Measurements from ENCODE around the gene NOL3. TPM values are rescaled to one million over a fixed set of nuclear protein-coding genes. Genes with fewer than 3 reads are reported as not detected.
"Not testable (repeated sequence)": the region's sequence is repeated elsewhere in the genome, so short reads cannot be mapped to it uniquely, and the experiment has no call there.

Gene NOL3
- total RNA-seq (ENCODE audit: unreplicated experiment): 2.6 TPM
- long read RNA-seq, partial matches to known transcripts: 0 of 2 reads
- long read RNA-seq, other reads (novel, unspliced or antisense): 2 of 2 reads

GRCh38 chr16:67170168-67170948 is at the start of gene NOL3:
Gene NOL3 (plus strand): TSS chr16:67170538.
- Mint-ChIP-seq H3K36me3 (ENCODE audit: low read depth, unreplicated experiment) (peaks cover 3% of the 10 kb centered on the region), H3K4me1 (ENCODE audit: unreplicated experiment) (peaks cover 24% of the 10 kb centered on the region), H3K27ac (ENCODE audit: unreplicated experiment) (no peak within 1 kb of the TSS), H3K27me3 (ENCODE audit: unreplicated experiment) (peaks cover 49% of the 10 kb centered on the region), H3K4me3 (ENCODE audit: unreplicated experiment) (peak within 1 kb of the TSS; percentile 82), H3K9me3 (ENCODE audit: unreplicated experiment) (no peaks in the 10 kb centered on the region)
- no peak for DNase-seq (ENCODE audit: low spot score)
- no peak for TF ChIP-seq CTCF (IDR thresholded peaks at IDR 0.05; ENCODE audit: unreplicated experiment)

- not testable (repeated sequence) for H3K27me3 Mint-ChIP-seq (ENCODE audit: unreplicated experiment); H3K4me3 Mint-ChIP-seq (ENCODE audit: unreplicated experiment); DNase-seq (ENCODE audit: low spot score); H3K9me3 Mint-ChIP-seq (ENCODE audit: unreplicated experiment); H3K4me1 Mint-ChIP-seq (ENCODE audit: unreplicated experiment); H3K27ac Mint-ChIP-seq (ENCODE audit: unreplicated experiment)
- H3K36me3 Mint-ChIP-seq (ENCODE audit: low read depth, unreplicated experiment): peaks cover 23% of the 10 kb centered on the region
Observed at GRCh38 chr16:67122799-67123198, 47.5 kb upstream of the NOL3 start.

GRCh38 chr16:67128417-67128816 is 41.9 kb upstream of the NOL3 start:
- peaks cover 4% of the 10 kb centered on the region for H3K27me3 Mint-ChIP-seq (ENCODE audit: unreplicated experiment)
- peaks cover 6% of the 10 kb centered on the region for H3K4me1 Mint-ChIP-seq (ENCODE audit: unreplicated experiment)
- H3K27ac Mint-ChIP-seq (ENCODE audit: unreplicated experiment): no peak overlapping the region
- DNase-seq (ENCODE audit: low spot score): no peak
- H3K9me3 Mint-ChIP-seq (ENCODE audit: unreplicated experiment): no peaks in the 10 kb centered on the region
- H3K4me3 Mint-ChIP-seq (ENCODE audit: unreplicated experiment): no peak overlapping the region
- no peak for TF ChIP-seq CTCF (IDR thresholded peaks at IDR 0.05; ENCODE audit: unreplicated experiment)
- H3K36me3 Mint-ChIP-seq (ENCODE audit: low read depth, unreplicated experiment): peaks cover 38% of the 10 kb centered on the region

- no peak for TF ChIP-seq CTCF (IDR thresholded peaks at IDR 0.05; ENCODE audit: unreplicated experiment)
- peaks cover 34% of the 10 kb centered on the region for H3K36me3 Mint-ChIP-seq (ENCODE audit: low read depth, unreplicated experiment)
- H3K4me3 Mint-ChIP-seq (ENCODE audit: unreplicated experiment): no peak overlapping the region
- H3K27me3 Mint-ChIP-seq (ENCODE audit: unreplicated experiment): peaks cover 4% of the 10 kb centered on the region
- H3K27ac Mint-ChIP-seq (ENCODE audit: unreplicated experiment): no peak overlapping the region
- DNase-seq (ENCODE audit: low spot score): no peak
- H3K9me3 Mint-ChIP-seq (ENCODE audit: unreplicated experiment): no peaks in the 10 kb centered on the region
- peaks cover 6% of the 10 kb centered on the region for H3K4me1 Mint-ChIP-seq (ENCODE audit: unreplicated experiment)
Observed at GRCh38 chr16:67128887-67129286, 41.5 kb upstream of the NOL3 start.

- TF ChIP-seq CTCF (IDR thresholded peaks at IDR 0.05; ENCODE audit: unreplicated experiment): no peak
- no peak for DNase-seq (ENCODE audit: low spot score)
- no peak overlapping the region for H3K4me3 Mint-ChIP-seq (ENCODE audit: unreplicated experiment)
- H3K27me3 Mint-ChIP-seq (ENCODE audit: unreplicated experiment): peaks cover 4% of the 10 kb centered on the region
- peaks cover 6% of the 10 kb centered on the region for H3K4me1 Mint-ChIP-seq (ENCODE audit: unreplicated experiment)
- H3K36me3 Mint-ChIP-seq (ENCODE audit: low read depth, unreplicated experiment): peaks cover 34% of the 10 kb centered on the region
- H3K27ac Mint-ChIP-seq (ENCODE audit: unreplicated experiment): no peak overlapping the region
- H3K9me3 Mint-ChIP-seq (ENCODE audit: unreplicated experiment): no peaks in the 10 kb centered on the region
Observed at GRCh38 chr16:67129422-67129821, 40.9 kb upstream of the NOL3 start.
